Heart left ventricle (tissue), 16 donors: ENCODE data around the gene LGALS9. TPM values are rescaled to one million over a fixed set of nuclear protein-coding genes. Genes with fewer than 3 reads are reported as not detected.

Source experiments
- ATAC-seq, 4 donors: fragments of 200-7000 bp; cut with Tn5 transposase; one replicate each; pipeline ENCODE4 v1.9.1; 2020 to 2022; ENCODE audit warnings: moderate library complexity in 4 of 4, mild to moderate bottlenecking in 3 of 4, moderate number of reproducible peaks in 1 of 4
- DNase-seq, 5 donors: peaks; one replicate each; pipeline ENCODE4 v3.0.0-alpha.2; 2020
- H3K27ac ChIP-seq, 12 donors: fragments of 200-600 bp; sonication (generic) in 4 of 12; one replicate each; pipeline versions ENCODE4 v1.5.0 to v1.8.0; 2016 to 2022; ENCODE audit warnings: mild to moderate bottlenecking in 2 of 12
- H3K27me3 ChIP-seq, 9 donors: fragments of 200-600 bp; sonication (generic) in 2 of 9; one replicate each; pipeline versions ENCODE4 v1.5.1 to v1.8.0; 2016 to 2022; ENCODE audit warnings: mild to moderate bottlenecking in 3 of 9
- H3K36me3 ChIP-seq, 9 donors: fragments of 200-600 bp; sonication (generic) in 2 of 9; one replicate each; pipeline versions ENCODE4 v1.5.0 to v1.8.0; 2018 to 2022; ENCODE audit warnings: mild to moderate bottlenecking in 2 of 9
- H3K4me1 ChIP-seq, 12 donors: fragments of 200-600 bp; sonication (generic) in 4 of 12; one replicate each; pipeline versions ENCODE4 v1.5.0 to v1.8.0; 2016 to 2022; ENCODE audit warnings: mild to moderate bottlenecking in 3 of 12
- H3K4me3 ChIP-seq, 12 donors: fragments of 200-600 bp; sonication (generic) in 4 of 12; one replicate each; pipeline versions ENCODE4 v1.5.0 to v1.8.0; 2017 to 2022; ENCODE audit warnings: mild to moderate bottlenecking in 9 of 12, moderate library complexity in 4 of 12
- H3K9me3 ChIP-seq, 12 donors: fragments of 200-600 bp; sonication (generic) in 4 of 12; one replicate each; pipeline versions ENCODE4 v1.5.0 to v1.8.0; 2016 to 2022; ENCODE audit warnings: mild to moderate bottlenecking in 1 of 12
- CTCF ChIP-seq, 12 donors: fragments of 200-600 bp; sonication (generic) in 4 of 12; IDR thresholded peaks; one replicate each; pipeline versions ENCODE4 v1.5.0 to v1.8.0; 2018 to 2022; ENCODE audit warnings: antibody characterized with exemption in 12 of 12, mild to moderate bottlenecking in 5 of 12
- POLR2A ChIP-seq, 2 donors: fragments of 450-650 bp; IDR thresholded peaks; one replicate each; pipeline ENCODE4 v1.6.1; 2017; ENCODE audit warnings: antibody characterized with exemption in 2 of 2, mild to moderate bottlenecking in 2 of 2, moderate library complexity in 2 of 2
- WGBS, 4 donors: extraction: QIAGEN DNeasy Blood & Tissue Kit in 2 of 4; methylation state at CpG; one replicate each; pipeline versions ENCODE4 v1.1.5 to v1.1.7; 2013 to 2018; 5-methylcytosine and 5-hydroxymethylcytosine counted together
- intact Hi-C, 10 donors: fragments of 100-400 bp; cut with DNase I; formaldehyde crosslinking; loops; one replicate each; pipeline versions ENCODE4 v1.11.1 to v1.14.2; 2022
- polyA plus RNA-seq, 2 donors: library from polyadenylated mRNA; stranded (reverse); fragments of 200-250 nt; gene quantifications; one replicate each; pipeline ENCODE4 v1.2.3, GENCODE V29; 2013
- total RNA-seq, 9 donors: library from RNA; depleted of rRNA in 2 of 9; stranded (reverse); fragments of >200 nt in 2 of 9; fragmentation: NEBNext Ultra II Directional in 3 of 9; extraction: Animal tissue kit (Norgen Biotek cat#: 25700) in 3 of 9; gene quantifications; one replicate each; pipeline versions ENCODE4 v1.1.0 to v1.2.4, GENCODE V29; 2016 to 2023
- donor health status: ischemic (EF 13 %, LVEDD 7.1; RV severe dilation, severe dysfunction).
- donor health status: healthy with polysubstance abuse.
- donor health status: DM: no; HTN: yes; CAD: no.
- donor health status: DM: no; HTN: no; CAD: no.
- donor health status: ischemic (EF 25% LVEDD 6.9; RV normal size, moderate dysfunction).
- donor health status: ischemic (EF 25% LVEDD 5.7; RV mildly dilated, moderate dysfunction).
- donor health status: healthy.
- donor health status: DM: yes; HTN: yes; CAD: no.
- donor health status: ischemic (EF 35%, LVEDD 5.7; RV mildly dilated, moderate dysfunction).
- donor health status: nonischemic (EF 11% LVEDD 7.7; RV severe dilation, severe dysfunction).
- donor health status: DM: yes; HTN: yes; CAD: no.
- donor health status: PGD.
- donor health status: ischemic (EF 29% LVEDD 5.4; RV normal size, mild dysfunction).
- donor health status: nonischemic (EF 23%, LVEDD 6.1; RV moderate dilation, normal function).

Gene LGALS9
- total and polyA plus RNA-seq, 11 donors: 7.9 to 173 (median 22.1) TPM

- intact Hi-C loops: loop anchor here in 7 of 10 donors (5.0 to 10.0 kb wide), 6 partner anchors 95 to 425 kb away; no protein-coding TSS in a partner anchor
Observed at GRCh38 chr17:27659683-27660082, 28.7 kb downstream of the LGALS9 start.

GRCh38 chr17:27660436-27660835, 29.4 kb downstream of the LGALS9 start:
- H3K36me3 ChIP-seq: no peaks in the 10 kb centered on the region
- whole genome bisulfite sequencing, 4 donors: 81 to 100% (median 89%) methylated on average over 2 to 3 of the region's 3 CpGs
- no peaks in the 10 kb centered on the region for H3K27me3 ChIP-seq
- no peaks in the 10 kb centered on the region for H3K4me1 ChIP-seq
- H3K27ac ChIP-seq: no peak overlapping the region
- no peak for ATAC-seq
- intact Hi-C loops: loop anchor here in 1 of 10 donors (10.0 kb wide), 1 partner anchor 214 kb away; no protein-coding TSS in a partner anchor
- no peaks in the 10 kb centered on the region for H3K9me3 ChIP-seq
- TF ChIP-seq CTCF (IDR thresholded peaks at IDR 0.05) (no peak), POLR2A (IDR thresholded peaks at IDR 0.05) (no peak)
- no peak overlapping the region for H3K4me3 ChIP-seq
- DNase-seq: no peak

More at GRCh38 chr17:27659683-27660082, 28.7 kb downstream of the LGALS9 start:
- Histone ChIP-seq H3K36me3 (no peaks in the 10 kb centered on the region), H3K4me1 (no peaks in the 10 kb centered on the region), H3K27me3 (no peaks in the 10 kb centered on the region), H3K4me3 (no peak overlapping the region), H3K9me3 (no peaks in the 10 kb centered on the region), H3K27ac (no peak overlapping the region)
- ATAC-seq (no peak), DNase-seq (no peak)
- WGBS, 4 donors: 78 to 84% (median 81%) methylated on average over 6 of the region's 6 CpGs
- TF ChIP-seq CTCF (IDR thresholded peaks at IDR 0.05) (no peak), POLR2A (IDR thresholded peaks at IDR 0.05) (no peak)

- no peaks in the 10 kb centered on the region for H3K27me3 ChIP-seq
- intact Hi-C loops: loop anchor here in 1 of 10 donors (10.0 kb wide), 1 partner anchor 211 kb away; no protein-coding TSS in a partner anchor
- H3K36me3 ChIP-seq: no peaks in the 10 kb centered on the region
- no peak for TF ChIP-seq CTCF (IDR thresholded peaks at IDR 0.05)
- TF ChIP-seq POLR2A (IDR thresholded peaks at IDR 0.05): no peak
- no peaks in the 10 kb centered on the region for H3K9me3 ChIP-seq
- H3K4me1 ChIP-seq: no peaks in the 10 kb centered on the region
- no peak overlapping the region for H3K4me3 ChIP-seq
- 91 to 93% (median 91%) methylated on average over 7 to 8 of the region's 8 CpGs for WGBS, 4 donors
- no peak for ATAC-seq
- no peak overlapping the region for H3K27ac ChIP-seq
- DNase-seq: no peak
Observed at GRCh38 chr17:27663936-27664605, 33.1 kb downstream of the LGALS9 start.

- Histone ChIP-seq H3K36me3 (no peaks in the 10 kb centered on the region), H3K27ac (no peak overlapping the region), H3K4me1 (no peaks in the 10 kb centered on the region), H3K4me3 (no peak overlapping the region), H3K9me3 (no peaks in the 10 kb centered on the region), H3K27me3 (no peaks in the 10 kb centered on the region)
- intact Hi-C loops: loop anchor here in 1 of 10 donors (10.0 kb wide), 1 partner anchor 210 kb away; no protein-coding TSS in a partner anchor
- no peak for ATAC-seq
- WGBS, 4 donors: 64 to 79% (median 69%) methylated on average over 2 of the region's 2 CpGs
- TF ChIP-seq CTCF (IDR thresholded peaks at IDR 0.05) (no peak), POLR2A (IDR thresholded peaks at IDR 0.05) (no peak)
- no peak for DNase-seq
Observed at GRCh38 chr17:27664606-27664965, 33.6 kb downstream of the LGALS9 start.
